WI38 (cell line): ENCODE data around the gene ANKRD13A.
"Not testable (repeated sequence)": the region's sequence is repeated elsewhere in the genome, so short reads cannot be mapped to it uniquely, and the experiment has no call there.

Source experiments
- H3K4me3 ChIP-seq: 2 replicates; pipeline ENCODE4 v1.5.1; 2011; ENCODE audit warnings: low read depth, mild to moderate bottlenecking, control low read depth, low read length
- TF ChIP-seq, protein P1 (sequence below): IDR thresholded peaks from 2 replicates; pipeline ENCODE4 v1.5.1; 2012; ENCODE audit warnings: low read depth, mild to moderate bottlenecking, control low read depth, low read length

Gene ANKRD13A

DNA sequence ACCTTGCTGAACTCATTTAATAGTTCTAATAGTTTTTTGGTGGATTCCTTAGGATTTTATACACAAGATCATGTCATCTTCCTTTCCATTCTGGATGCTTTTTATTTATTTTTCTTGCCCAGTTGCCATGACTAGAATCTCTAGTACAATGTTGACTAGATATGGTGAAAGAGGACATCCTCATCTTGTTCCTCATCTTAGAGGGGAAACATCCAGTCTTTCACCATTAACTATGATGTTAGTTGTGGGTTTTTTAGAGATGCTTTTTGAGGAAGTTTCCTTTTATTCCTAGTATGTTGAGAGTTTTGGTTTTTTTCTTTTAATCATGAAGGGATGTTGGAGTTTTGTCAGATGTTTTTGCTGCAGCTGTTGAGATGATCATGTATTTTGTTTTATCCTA, 8.7 kb downstream of the ANKRD13A start:
- no peak overlapping the region for H3K4me3 ChIP-seq
- TF ChIP-seq, protein P1, sequence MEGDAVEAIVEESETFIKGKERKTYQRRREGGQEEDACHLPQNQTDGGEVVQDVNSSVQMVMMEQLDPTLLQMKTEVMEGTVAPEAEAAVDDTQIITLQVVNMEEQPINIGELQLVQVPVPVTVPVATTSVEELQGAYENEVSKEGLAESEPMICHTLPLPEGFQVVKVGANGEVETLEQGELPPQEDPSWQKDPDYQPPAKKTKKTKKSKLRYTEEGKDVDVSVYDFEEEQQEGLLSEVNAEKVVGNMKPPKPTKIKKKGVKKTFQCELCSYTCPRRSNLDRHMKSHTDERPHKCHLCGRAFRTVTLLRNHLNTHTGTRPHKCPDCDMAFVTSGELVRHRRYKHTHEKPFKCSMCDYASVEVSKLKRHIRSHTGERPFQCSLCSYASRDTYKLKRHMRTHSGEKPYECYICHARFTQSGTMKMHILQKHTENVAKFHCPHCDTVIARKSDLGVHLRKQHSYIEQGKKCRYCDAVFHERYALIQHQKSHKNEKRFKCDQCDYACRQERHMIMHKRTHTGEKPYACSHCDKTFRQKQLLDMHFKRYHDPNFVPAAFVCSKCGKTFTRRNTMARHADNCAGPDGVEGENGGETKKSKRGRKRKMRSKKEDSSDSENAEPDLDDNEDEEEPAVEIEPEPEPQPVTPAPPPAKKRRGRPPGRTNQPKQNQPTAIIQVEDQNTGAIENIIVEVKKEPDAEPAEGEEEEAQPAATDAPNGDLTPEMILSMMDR: no peak

DNA sequence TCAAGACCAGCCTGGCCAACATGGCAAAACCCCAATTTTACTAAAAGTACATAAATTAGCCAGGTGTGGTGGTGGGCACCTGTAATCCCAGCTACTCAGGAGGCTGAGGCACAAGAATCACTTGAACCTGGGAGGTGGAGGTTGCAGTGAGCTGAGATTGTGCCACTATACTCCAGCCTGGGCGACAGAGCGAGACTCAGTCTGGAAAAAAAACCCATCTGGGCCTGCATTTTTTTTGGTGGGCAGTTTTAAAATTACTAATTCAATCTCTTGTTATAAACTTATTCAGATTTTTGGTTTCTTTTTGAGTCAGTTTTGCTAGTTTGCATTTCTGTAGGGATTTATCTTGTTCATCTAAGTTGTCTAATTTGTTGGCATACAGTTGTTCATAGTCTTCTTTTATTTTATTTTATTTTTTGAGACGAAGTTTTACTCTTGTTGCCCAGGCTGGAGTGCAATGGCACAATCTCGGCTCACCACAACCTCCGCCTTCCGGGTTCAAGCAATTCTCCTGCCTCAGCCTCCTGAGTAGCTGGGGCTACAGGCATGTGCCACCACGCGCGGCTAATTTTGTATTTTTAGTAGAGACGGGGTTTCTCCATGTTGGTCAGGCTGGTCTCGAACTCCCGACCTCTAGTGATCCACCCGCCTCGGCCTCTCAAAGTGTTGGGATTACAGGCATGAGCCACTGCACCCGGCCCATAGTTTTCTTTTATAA, 9.6 kb downstream of the ANKRD13A start:
- H3K4me3 ChIP-seq: not testable (repeated sequence)

DNA sequence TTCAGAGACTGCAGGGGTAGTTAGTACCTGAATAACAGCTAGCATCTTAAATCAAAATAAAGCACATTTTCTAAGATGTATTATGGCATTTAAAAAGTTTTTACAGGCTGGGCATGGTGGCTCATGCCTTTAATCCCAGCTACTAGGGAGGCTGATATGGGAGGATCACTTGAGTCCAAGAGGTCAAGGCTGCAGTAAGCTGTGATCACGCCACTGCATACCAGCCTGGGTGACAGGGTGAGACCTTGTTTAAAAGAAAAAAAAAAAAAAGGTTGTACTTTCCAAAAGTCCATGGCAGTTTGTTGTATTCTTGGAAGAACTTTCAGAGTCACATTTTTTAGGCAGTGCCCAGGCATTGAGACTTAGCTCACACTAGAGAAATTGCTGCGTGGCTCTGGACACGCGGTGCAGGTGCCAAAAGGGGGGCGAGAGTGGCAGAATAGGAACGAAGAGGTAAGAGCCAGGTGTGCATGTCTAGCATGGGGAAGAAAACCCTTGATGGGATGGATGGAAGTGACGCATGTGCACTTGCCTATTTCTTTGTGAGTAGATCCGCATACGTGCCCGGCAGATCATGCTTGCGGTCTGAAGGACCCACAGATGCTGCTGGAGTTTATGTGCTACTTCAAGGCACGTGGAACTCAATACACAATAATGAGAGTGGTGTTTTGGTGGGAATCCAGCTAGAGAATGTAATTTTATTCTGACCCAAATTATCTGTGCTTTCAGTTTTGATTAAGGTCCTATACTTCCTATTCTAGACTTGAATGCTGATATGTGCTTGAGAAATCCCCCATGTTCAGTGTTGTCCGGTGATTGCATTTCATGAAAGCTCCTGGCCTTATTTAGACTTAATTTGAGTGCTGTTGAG, 11.9 kb downstream of the ANKRD13A start:
- no peak overlapping the region for H3K4me3 ChIP-seq

DNA sequence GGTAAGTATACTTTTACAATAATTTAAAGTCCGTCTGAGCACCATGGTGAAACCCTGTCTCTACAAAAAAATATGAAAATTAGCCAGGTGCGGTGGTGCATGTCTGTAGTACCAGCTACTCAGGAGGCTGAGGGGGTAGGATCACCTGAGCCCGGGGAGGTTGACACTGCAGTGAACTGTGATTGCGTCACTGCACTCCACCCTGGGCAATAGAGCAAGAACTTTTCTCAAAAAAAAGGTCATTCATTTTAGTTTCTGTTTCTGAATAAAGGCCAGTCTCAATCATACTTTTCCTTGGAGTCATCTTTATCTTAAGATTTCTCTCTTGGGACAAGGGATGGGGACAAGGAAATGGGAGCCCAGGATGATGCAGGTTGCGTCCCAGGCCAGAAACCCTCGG, 12.9 kb downstream of the ANKRD13A start:
- no peak overlapping the region for H3K4me3 ChIP-seq
- TF ChIP-seq, protein P1: no peak

More for the DNA sequence above, 11.9 kb downstream of the ANKRD13A start:
- TF ChIP-seq, protein P1: no peak

DNA sequence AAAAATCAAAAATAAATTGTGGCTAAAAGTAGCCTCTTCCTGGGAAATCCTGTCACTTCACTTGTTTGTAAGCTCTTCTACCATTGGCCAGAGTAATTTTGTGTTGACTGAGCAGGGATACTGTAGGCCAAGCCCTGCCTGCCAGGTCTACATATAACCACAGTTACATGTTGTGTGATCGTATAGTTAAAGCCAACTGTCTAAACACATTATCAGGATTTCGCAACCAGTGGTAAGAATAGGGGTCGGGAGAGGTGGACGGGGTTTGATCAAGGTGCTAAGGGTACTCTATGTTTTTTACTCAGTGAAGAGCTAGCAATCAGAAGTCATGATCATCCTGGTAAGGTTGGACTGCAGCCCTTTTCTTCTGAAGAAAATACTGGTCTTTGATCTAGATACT, 13.4 kb downstream of the ANKRD13A start:
- no peak overlapping the region for H3K4me3 ChIP-seq
- TF ChIP-seq, protein P1: no peak

DNA sequence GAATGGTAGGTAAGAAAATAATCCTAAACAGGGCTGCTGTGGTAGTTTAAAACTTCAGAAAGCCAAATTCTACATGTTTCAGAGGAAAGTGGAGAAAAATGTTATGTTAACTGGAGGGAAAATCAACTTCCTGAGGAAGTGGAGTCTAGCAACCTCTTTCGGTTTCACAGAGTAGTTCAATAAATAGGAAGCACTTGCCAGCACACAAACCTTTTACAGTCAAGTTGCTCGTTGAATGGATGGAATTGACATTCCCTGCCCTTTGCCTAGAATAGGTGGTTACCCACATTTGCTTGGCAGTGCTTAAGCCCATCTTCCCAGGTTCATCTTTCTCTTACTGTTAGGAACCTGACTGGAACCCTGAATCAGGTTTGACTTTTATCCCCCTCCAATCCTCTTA, 15.9 kb downstream of the ANKRD13A start:
- no peak overlapping the region for H3K4me3 ChIP-seq
- TF ChIP-seq, protein P1: no peak

DNA sequence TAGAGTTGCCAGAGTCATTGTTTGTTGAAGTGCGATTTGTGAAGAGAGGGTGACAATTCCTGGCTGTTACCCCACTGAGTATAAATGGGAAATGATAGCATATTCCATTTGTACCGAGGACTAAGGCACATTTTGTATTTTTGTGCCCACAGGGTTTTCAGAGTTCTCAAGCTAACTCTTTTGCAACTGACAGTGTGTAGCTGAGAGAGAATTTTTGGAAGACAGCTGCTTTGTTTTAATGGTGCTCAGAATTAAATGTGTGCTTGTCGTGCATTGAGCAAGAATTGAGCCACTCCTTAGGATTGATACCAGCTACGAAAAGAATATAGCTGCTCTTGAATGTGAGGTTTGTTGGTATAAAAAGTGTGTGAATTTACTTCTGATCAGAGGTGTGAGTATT, 21.7 kb downstream of the ANKRD13A start:
- H3K4me3 ChIP-seq: no peak overlapping the region
- TF ChIP-seq, protein P1: no peak
